Gastrocnemius medialis (tissue), 4 donors: Measurements from ENCODE around the gene TPH2. TPM values are rescaled to one million over a fixed set of nuclear protein-coding genes. Genes with fewer than 3 reads are reported as not detected.

Experiments
- ATAC-seq, 2 donors: fragments of 150-250 bp; one replicate each; pipeline ENCODE4 v1.9.1; 2016
- DNase-seq, 2 donors: peaks; one replicate each; pipeline ENCODE4 v3.0.0-alpha.2; 2019
- H3K27ac ChIP-seq, 4 donors: fragments of 200-600 bp; sonication (generic); 1 replicate in 1 of 4; 2 replicates in 3 of 4; pipeline ENCODE4 v1.5.1; 2016 to 2018; ENCODE audit warnings: mild to moderate bottlenecking in 2 of 4, moderate library complexity in 1 of 4
- H3K27me3 ChIP-seq, 3 donors: fragments of 200-600 bp; sonication (generic) in 2 of 3; 1 replicate in 1 of 3; 2 replicates in 2 of 3; pipeline versions ENCODE4 v1.5.1 to v1.6.0; 2016 to 2019; ENCODE audit warnings: mild to moderate bottlenecking in 1 of 3, moderate library complexity in 1 of 3
- H3K36me3 ChIP-seq, 2 donors: fragments of 200-600 bp; sonication (generic) in 1 of 2; one replicate each; pipeline ENCODE4 v1.5.1; 2017 to 2018
- H3K4me1 ChIP-seq, 2 donors: fragments of 200-600 bp; sonication (generic) in 1 of 2; one replicate each; pipeline ENCODE4 v1.5.1; 2016 to 2017; ENCODE audit warnings: mild to moderate bottlenecking in 2 of 2
- H3K4me3 ChIP-seq, 4 donors: fragments of 200-600 bp; sonication (generic) in 3 of 4; 1 replicate in 1 of 4; 2 replicates in 3 of 4; pipeline ENCODE4 v1.5.1; 2016 to 2019; ENCODE audit warnings: mild to moderate bottlenecking in 2 of 4
- H3K9me3 ChIP-seq, 3 donors: fragments of 200-600 bp; sonication (generic) in 2 of 3; 1 replicate in 1 of 3; 2 replicates in 2 of 3; pipeline ENCODE4 v1.5.1; 2016 to 2019
- POLR2A ChIP-seq, 2 donors: fragments of 450-650 bp; IDR thresholded peaks; one replicate each; pipeline ENCODE4 v1.6.1; 2017; ENCODE audit warnings: antibody characterized with exemption in 2 of 2, mild to moderate bottlenecking in 2 of 2, moderate library complexity in 2 of 2
- in situ Hi-C, 4 donors: fragments of 200-750 bp; cut with MboI; loops; one replicate each; pipeline versions ENCODE4 v1.15.0 to v1.8.0; 2017; ENCODE audit warnings: low sequenced_read_pairs in 4 of 4
- intact Hi-C: fragments of 100-400 bp; cut with DNase I; formaldehyde crosslinking; loops from one replicate; pipeline ENCODE4 v1.15.1; 2023; ENCODE audit warnings: low total_unique reads
- total RNA-seq, 4 donors: library from RNA; depleted of rRNA; stranded (reverse); fragments of >200 nt; gene quantifications; one replicate each; pipeline versions ENCODE4 v1.1.0 to v1.2.3, GENCODE V29; 2016
- TF ChIP-seq, protein P1 (sequence below), 5 experiments: fragments of 450-650 bp in 3 of 5; fragments of 200-600 bp in 2 of 5; sonication (generic) in 2 of 5; IDR thresholded peaks in 4 of 5; conservative IDR thresholded peaks in 1 of 5; 1 replicate in 4 of 5; 2 replicates in 1 of 5; pipeline ENCODE4 v1.5.1; 2016 to 2019; ENCODE audit warnings: antibody characterized with exemption in 5 of 5, mild to moderate bottlenecking in 3 of 5, moderate library complexity in 3 of 5

TPH2 gene
- total RNA-seq, 4 donors from 2014 or later: not detected

DNA sequence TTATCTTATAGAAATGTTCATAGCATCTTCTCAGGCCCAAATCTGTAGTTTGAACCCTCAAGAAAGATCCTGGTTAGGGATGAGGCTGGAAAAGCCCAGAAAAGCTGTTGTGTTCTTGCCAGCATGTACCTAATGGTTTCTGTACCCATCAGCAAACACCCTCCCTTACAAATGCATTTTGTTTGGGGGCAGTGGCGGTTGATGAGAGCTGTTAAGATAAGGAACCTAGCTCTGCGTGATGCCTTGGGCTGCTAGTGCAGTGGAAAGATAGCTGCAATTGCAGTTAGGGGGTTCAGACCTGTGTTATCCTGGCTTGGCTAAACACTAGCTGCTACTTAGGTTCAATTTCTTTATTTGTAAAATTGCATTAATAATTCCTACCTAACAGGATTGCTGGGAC lies 3.6 kb downstream of the TPH2 start:
- Histone ChIP-seq H3K9me3 (no peaks in the 10 kb centered on the region), H3K4me1 (peaks cover 0 to 6% of the 10 kb centered on the region in 2 donors), H3K36me3 (no peaks in the 10 kb centered on the region), H3K4me3 (no peak overlapping the region), H3K27me3 (peaks cover 6 to 34% (median 20%) of the 10 kb centered on the region in 3 donors), H3K27ac (no peak overlapping the region)
- no peak for DNase-seq
- TF ChIP-seq, protein P1, sequence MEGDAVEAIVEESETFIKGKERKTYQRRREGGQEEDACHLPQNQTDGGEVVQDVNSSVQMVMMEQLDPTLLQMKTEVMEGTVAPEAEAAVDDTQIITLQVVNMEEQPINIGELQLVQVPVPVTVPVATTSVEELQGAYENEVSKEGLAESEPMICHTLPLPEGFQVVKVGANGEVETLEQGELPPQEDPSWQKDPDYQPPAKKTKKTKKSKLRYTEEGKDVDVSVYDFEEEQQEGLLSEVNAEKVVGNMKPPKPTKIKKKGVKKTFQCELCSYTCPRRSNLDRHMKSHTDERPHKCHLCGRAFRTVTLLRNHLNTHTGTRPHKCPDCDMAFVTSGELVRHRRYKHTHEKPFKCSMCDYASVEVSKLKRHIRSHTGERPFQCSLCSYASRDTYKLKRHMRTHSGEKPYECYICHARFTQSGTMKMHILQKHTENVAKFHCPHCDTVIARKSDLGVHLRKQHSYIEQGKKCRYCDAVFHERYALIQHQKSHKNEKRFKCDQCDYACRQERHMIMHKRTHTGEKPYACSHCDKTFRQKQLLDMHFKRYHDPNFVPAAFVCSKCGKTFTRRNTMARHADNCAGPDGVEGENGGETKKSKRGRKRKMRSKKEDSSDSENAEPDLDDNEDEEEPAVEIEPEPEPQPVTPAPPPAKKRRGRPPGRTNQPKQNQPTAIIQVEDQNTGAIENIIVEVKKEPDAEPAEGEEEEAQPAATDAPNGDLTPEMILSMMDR (IDR thresholded peaks at IDR 0.05 in 4 of 5, conservative IDR thresholded peaks at IDR 0.05 in 1 of 5): no peak
- TF ChIP-seq POLR2A (IDR thresholded peaks at IDR 0.05): no peak
- intact Hi-C loops (no loop called here), in situ Hi-C loops (no loop called here)
- no peak for ATAC-seq

DNA sequence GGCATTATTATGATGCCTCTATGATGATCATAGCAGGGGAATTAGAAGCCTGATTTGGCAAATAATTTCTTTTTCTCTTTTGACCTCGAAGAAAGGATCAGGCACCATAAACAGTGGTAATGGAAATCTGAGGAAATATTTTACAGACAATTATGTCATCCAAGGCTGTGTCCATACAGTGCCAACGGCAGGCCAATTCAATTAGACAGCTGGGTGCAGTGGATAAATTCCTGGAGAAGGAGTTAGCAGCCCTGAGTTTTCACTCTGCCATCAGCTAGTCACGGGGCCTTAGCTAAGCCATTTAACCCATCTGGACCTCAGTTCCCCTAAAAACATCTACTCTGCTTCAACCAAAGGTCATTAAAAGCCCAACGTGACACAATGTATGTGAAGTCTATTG lies 4.1 kb downstream of the TPH2 start:
- Histone ChIP-seq H3K27me3 (peaks cover 6 to 34% (median 22%) of the 10 kb centered on the region in 3 donors), H3K9me3 (no peaks in the 10 kb centered on the region), H3K27ac (no peak overlapping the region), H3K4me1 (peaks cover 4 to 6% of the 10 kb centered on the region in 2 donors), H3K4me3 (no peak overlapping the region), H3K36me3 (no peaks in the 10 kb centered on the region)
- TF ChIP-seq, protein P1 (IDR thresholded peaks at IDR 0.05 in 4 of 5, conservative IDR thresholded peaks at IDR 0.05 in 1 of 5): no peak
- no peak for TF ChIP-seq POLR2A (IDR thresholded peaks at IDR 0.05)
- intact Hi-C loops (no loop called here), in situ Hi-C loops (no loop called here)
- no peak for ATAC-seq
- no peak for DNase-seq

- H3K27ac ChIP-seq: no peak overlapping the region
- H3K27me3 ChIP-seq: peaks cover 6 to 24% (median 6%) of the 10 kb centered on the region in 3 donors
- H3K36me3 ChIP-seq: no peaks in the 10 kb centered on the region
- intact Hi-C loops: no loop called here
- no peak for DNase-seq
- peaks cover 0 to 9% of the 10 kb centered on the region in 2 donors for H3K4me1 ChIP-seq
- no peak overlapping the region for H3K4me3 ChIP-seq
- ATAC-seq: no peak
- TF ChIP-seq POLR2A (IDR thresholded peaks at IDR 0.05): no peak
- TF ChIP-seq, protein P1 (IDR thresholded peaks at IDR 0.05 in 4 of 5, conservative IDR thresholded peaks at IDR 0.05 in 1 of 5): no peak
- in situ Hi-C loops: no loop called here
- H3K9me3 ChIP-seq: no peaks in the 10 kb centered on the region
Measured at GRCh38 chr12:71945121-71945520, 6.5 kb downstream of the TPH2 start.

GRCh38 chr12:71945883-71946282 lies 7.2 kb downstream of the TPH2 start:
- intact Hi-C loops: no loop called here
- DNase-seq (no peak), ATAC-seq (no peak)
- TF ChIP-seq POLR2A (IDR thresholded peaks at IDR 0.05): no peak
- TF ChIP-seq, protein P1 (IDR thresholded peaks at IDR 0.05 in 4 of 5, conservative IDR thresholded peaks at IDR 0.05 in 1 of 5): no peak
- Histone ChIP-seq H3K9me3 (no peaks in the 10 kb centered on the region), H3K27ac (no peak overlapping the region), H3K4me1 (peaks cover 0 to 9% of the 10 kb centered on the region in 2 donors), H3K27me3 (peaks cover under 1 to 17% (median 5%) of the 10 kb centered on the region in 3 donors), H3K36me3 (no peaks in the 10 kb centered on the region), H3K4me3 (no peak overlapping the region)
- in situ Hi-C loops: no loop called here

- intact Hi-C loops (no loop called here), in situ Hi-C loops (no loop called here)
- no peak overlapping the region for H3K4me3 ChIP-seq
- peak in 1 of 2 donors; percentile 4 for DNase-seq
- no peaks in the 10 kb centered on the region for H3K36me3 ChIP-seq
- TF ChIP-seq, protein P1 (IDR thresholded peaks at IDR 0.05 in 4 of 5, conservative IDR thresholded peaks at IDR 0.05 in 1 of 5): no peak
- TF ChIP-seq POLR2A (IDR thresholded peaks at IDR 0.05): no peak
- no peak overlapping the region for H3K27ac ChIP-seq
- H3K9me3 ChIP-seq: no peaks in the 10 kb centered on the region
- peak; percentile 44 to 79 for ATAC-seq
- H3K27me3 ChIP-seq: peaks cover 0 to 13% (median 5%) of the 10 kb centered on the region in 3 donors
- peaks cover 0 to 9% of the 10 kb centered on the region in 2 donors for H3K4me1 ChIP-seq
Measured at GRCh38 chr12:71947645-71948105, 9.0 kb downstream of the TPH2 start.
